HCT116 (cell line): Measurements from ENCODE around the gene URI1. TPM values are rescaled to one million over a fixed set of nuclear protein-coding genes. Genes with fewer than 3 reads are reported as not detected.

Experiments
- ATAC-seq: fragments of 200-7000 bp; cut with Tn5 transposase; 2 replicates; pipeline ENCODE4 v1.9.1; 2020; ENCODE audit warnings: mild to moderate bottlenecking, moderate library complexity
- BruUV-seq: library from RNA; stranded (reverse); fragments of 400-500 nt; replicated peaks from 2 replicates; lab custom pipeline; 2021; lab: Mats Ljungman, UMichigan
- CTCF ChIA-PET: fragments of 300-600 bp; sonication (Branson Sonifier 250); formaldehyde crosslinking; loops from one replicate; lab custom pipeline; 2021; ENCODE audit warnings: antibody characterized with exemption; lab: Charles Lee
- POLR2A ChIA-PET: fragments of 300-600, 350-600 bp; sonication (Branson Sonifier 250); formaldehyde crosslinking; loops from one replicate; lab custom pipeline; 2021; ENCODE audit warnings: antibody characterized with exemption; lab: Charles Lee
- RAD21 ChIA-PET, 2 experiments: fragments of 300-600 bp; sonication (Branson Sonifier 250); formaldehyde crosslinking; loops; one replicate each; lab custom pipeline; 2023; ENCODE audit warnings: low total read pairs in 2 of 2; ENCODE audit not compliant: uncharacterized antibody in 2 of 2, unreplicated experiment in 2 of 2, low non-redundant PET in 1 of 2; lab: Charles Lee
- DNase-seq: peaks from one replicate; pipeline ENCODE4 v3.0.0-alpha.2; 2010; ENCODE audit warnings: low read depth, low spot score
- H2AFZ ChIP-seq: fragments of 200-600 bp; shearing (Covaris generic), sonication (generic); 2 replicates; pipeline ENCODE4 v1.6.1; 2017; ENCODE audit warnings: low read depth, mixed run types, mixed read lengths, antibody characterized with exemption, low read length; ENCODE audit not compliant: poor library complexity, severe bottlenecking
- H3K27ac ChIP-seq: 2 replicates; pipeline ENCODE4 v1.5.1; 2012; ENCODE audit warnings: low read depth, low read length
- H3K27me3 ChIP-seq: fragments of 200-600 bp; sonication (generic); 2 replicates; pipeline ENCODE4 v1.6.1; 2016; ENCODE audit warnings: mixed run types, low read length, mixed read lengths; ENCODE audit not compliant: insufficient read depth
- H3K36me3 ChIP-seq, 2 experiments: fragments of 200-500 bp in 1 of 2; fragments of 200-600 bp in 1 of 2; sonication (Bioruptor generic) in 1 of 2; sonication (generic) in 1 of 2; 2 replicates each; pipeline versions ENCODE4 v1.5.1 to v1.6.1; 2014 to 2016; ENCODE audit warnings: low read length in 2 of 2, inconsistent platforms in 1 of 2, mixed read lengths in 1 of 2, mixed run types in 1 of 2; ENCODE audit not compliant: insufficient read depth in 2 of 2, control insufficient read depth in 1 of 2
- H3K4me1 ChIP-seq, 2 experiments: fragments of 200-600 bp in 1 of 2; sonication (generic) in 1 of 2; 2 replicates each; pipeline versions ENCODE4 v1.5.1 to v1.6.1; 2012 to 2017; ENCODE audit warnings: low read length in 2 of 2, inconsistent platforms in 1 of 2, mild to moderate bottlenecking in 1 of 2, mixed read lengths in 1 of 2, mixed run types in 1 of 2, moderate library complexity in 1 of 2; ENCODE audit not compliant: insufficient read depth in 2 of 2, control insufficient read depth in 1 of 2
- H3K4me2 ChIP-seq: fragments of 200-600 bp; sonication (generic); 2 replicates; pipeline ENCODE4 v1.6.1; 2017; ENCODE audit warnings: mixed run types, low read length, mixed read lengths
- H3K4me3 ChIP-seq, 2 experiments: fragments of 200-600 bp in 1 of 2; sonication (generic) in 1 of 2; replicated peaks in 1 of 2; 2 replicates each; pipeline ENCODE4 v1.5.1; 2011 to 2016; ENCODE audit warnings: low read length in 2 of 2, control low read depth in 1 of 2, low read depth in 1 of 2, mild to moderate bottlenecking in 1 of 2, mixed read lengths in 1 of 2, mixed run types in 1 of 2
- H3K79me2 ChIP-seq: fragments of 200-600 bp; sonication (generic); 2 replicates; pipeline ENCODE4 v1.6.1; 2017; ENCODE audit warnings: mild to moderate bottlenecking, mixed run types, low read length, moderate library complexity, mixed read lengths; ENCODE audit not compliant: insufficient read depth
- H3K9ac ChIP-seq: fragments of 200-600 bp; sonication (generic); 2 replicates; pipeline ENCODE4 v1.6.1; 2016; ENCODE audit warnings: low read length, mixed read lengths
- H3K9me2 ChIP-seq: fragments of 200-600 bp; sonication (generic), shearing (Covaris generic); 2 replicates; pipeline ENCODE4 v1.6.1; 2017; ENCODE audit warnings: mixed run types, mild to moderate bottlenecking, moderate library complexity; ENCODE audit not compliant: insufficient read depth
- H3K9me3 ChIP-seq, 2 experiments: fragments of 200-500 bp in 1 of 2; fragments of 200-600 bp in 1 of 2; sonication (Bioruptor generic) in 1 of 2; sonication (generic) in 1 of 2; 2 replicates each; pipeline ENCODE4 v1.6.1; 2014 to 2017; ENCODE audit warnings: low read length in 2 of 2, mixed read lengths in 2 of 2, inconsistent platforms in 1 of 2, low read depth in 1 of 2, mild to moderate bottlenecking in 1 of 2, mixed run types in 1 of 2, moderate library complexity in 1 of 2; ENCODE audit not compliant: control insufficient read depth in 1 of 2, insufficient read depth in 1 of 2
- H4K20me1 ChIP-seq: fragments of 200-600 bp; sonication (generic), shearing (Covaris generic); 2 replicates; pipeline ENCODE4 v1.6.1; 2017; ENCODE audit warnings: mixed run types, mild to moderate bottlenecking, moderate library complexity; ENCODE audit not compliant: insufficient read depth
- ATF3 ChIP-seq: IDR thresholded peaks from 2 replicates; pipeline ENCODE4 v1.6.1; 2012
- CEBPB ChIP-seq: IDR thresholded peaks from 2 replicates; pipeline ENCODE4 v1.6.1; 2012; ENCODE audit warnings: low read depth
- CTCF ChIP-seq, 3 experiments: fragments of 200-600 bp in 1 of 3; sonication (generic) in 1 of 3; IDR thresholded peaks in 2 of 3; conservative IDR thresholded peaks in 1 of 3; 2 replicates each; pipeline ENCODE4 v1.5.1; 2012 to 2017; ENCODE audit warnings: low read depth in 2 of 3, low read length in 2 of 3, antibody characterized with exemption in 1 of 3, borderline replicate concordance in 1 of 3, control low read depth in 1 of 3, mild to moderate bottlenecking in 1 of 3, mixed read lengths in 1 of 3, mixed run types in 1 of 3, moderate library complexity in 1 of 3; ENCODE audit not compliant: insufficient read depth in 1 of 3
- EGR1 ChIP-seq: IDR thresholded peaks from 2 replicates; pipeline ENCODE4 v1.6.1; 2012; ENCODE audit warnings: low read depth
- ELF1 ChIP-seq: IDR thresholded peaks from 2 replicates; pipeline ENCODE4 v1.6.1; 2012; ENCODE audit warnings: low read depth, borderline replicate concordance
- FOSL1 ChIP-seq: IDR thresholded peaks from 2 replicates; pipeline ENCODE4 v1.6.1; 2012; ENCODE audit warnings: low read depth
- SIN3A ChIP-seq: IDR thresholded peaks from 2 replicates; pipeline ENCODE4 v1.6.1; 2012; ENCODE audit warnings: low read depth
- SP1 ChIP-seq: IDR thresholded peaks from 2 replicates; pipeline ENCODE4 v1.6.1; 2012; ENCODE audit warnings: low read depth
- SRF ChIP-seq: IDR thresholded peaks from 2 replicates; pipeline ENCODE4 v1.6.1; 2012; ENCODE audit warnings: low read depth
- TCF7L2 ChIP-seq: IDR thresholded peaks from 2 replicates; pipeline ENCODE4 v1.7.0; 2011; ENCODE audit warnings: borderline replicate concordance, inconsistent platforms; ENCODE audit not compliant: insufficient read depth, insufficient read length; ENCODE audit errors: extremely low read depth
- ZBTB33 ChIP-seq: IDR thresholded peaks from 2 replicates; pipeline ENCODE4 v1.6.1; 2011; ENCODE audit warnings: mild to moderate bottlenecking, low read length, moderate library complexity; ENCODE audit not compliant: insufficient replicate concordance; ENCODE audit errors: extremely low read depth
- ZNF274 ChIP-seq: fragments of 200-500 bp; sonication (Bioruptor generic); IDR thresholded peaks from 2 replicates; pipeline ENCODE4 v1.6.1; 2014; ENCODE audit warnings: mild to moderate bottlenecking, low read depth, low read length, inconsistent platforms
- intact Hi-C: fragments of 100-400 bp; cut with micrococcal nuclease; formaldehyde crosslinking; loops from 2 replicates; pipeline ENCODE4 v1.10.0; 2022
- total RNA-seq: library from RNA; stranded (reverse); gene quantifications from one replicate; pipeline ENCODE4 v1.2.1, GENCODE V29; 2021; ENCODE audit not compliant: unreplicated experiment
- TF ChIP-seq, protein P1 (sequence below): IDR thresholded peaks from 2 replicates; pipeline ENCODE4 v1.6.1; 2012

Gene URI1
- total RNA-seq, 1 experiment from 2014 or later: 51.4 TPM

DNA sequence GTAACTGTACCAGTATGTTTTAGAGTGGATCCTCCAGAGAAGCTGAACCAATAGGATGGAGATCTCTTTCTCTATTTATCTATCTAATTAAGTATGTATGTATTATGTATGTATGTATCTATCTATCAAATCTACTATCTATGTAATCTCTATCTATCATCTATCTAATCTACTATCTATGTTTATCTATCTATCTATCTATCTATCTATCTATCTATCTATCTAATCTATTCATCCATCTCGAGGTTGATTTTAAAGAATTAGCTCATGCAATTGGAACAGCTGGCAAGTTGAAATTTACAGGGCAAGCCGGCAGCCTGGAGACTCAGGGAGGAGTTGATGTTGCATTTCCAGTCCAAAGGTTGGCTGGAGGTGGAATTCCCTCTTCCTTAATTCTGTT lies 112.2 kb downstream of the URI1 start:
- Histone ChIP-seq H3K79me2 (no peaks in the 10 kb centered on the region), H4K20me1 (no peaks in the 10 kb centered on the region)
- RAD21 ChIA-PET: no interaction called here
- TF ChIP-seq CEBPB: no peak
- TF ChIP-seq CTCF (IDR thresholded peaks at IDR 0.05 in 2 of 3, conservative IDR thresholded peaks at IDR 0.05 in 1 of 3; ENCODE audit: borderline replicate concordance in 1 of 3, insufficient read depth in 1 of 3, low read depth in 2 of 3, low read length in 2 of 3): no peak
- TF ChIP-seq, all 23 proteins: peak for 0
- no peak for ATAC-seq
- Histone ChIP-seq H3K4me2 (no peak overlapping the region), H3K27ac (no peak overlapping the region), H3K4me3 (no peak overlapping the region), H3K27me3 (peaks cover 10% of the 10 kb centered on the region), H2AFZ (no peak overlapping the region), H3K9me2 (no peaks in the 10 kb centered on the region), H3K36me3 (no peaks in the 10 kb centered on the region), H3K9ac (no peak overlapping the region), H3K9me3 (no peaks in the 10 kb centered on the region), H3K4me1 (no peaks in the 10 kb centered on the region)
- CTCF ChIA-PET: no interaction called here
- no TSS peak for BruUV-seq
- POLR2A ChIA-PET: no interaction called here
- intact Hi-C loops: no loop called here
- DNase-seq: no peak

DNA sequence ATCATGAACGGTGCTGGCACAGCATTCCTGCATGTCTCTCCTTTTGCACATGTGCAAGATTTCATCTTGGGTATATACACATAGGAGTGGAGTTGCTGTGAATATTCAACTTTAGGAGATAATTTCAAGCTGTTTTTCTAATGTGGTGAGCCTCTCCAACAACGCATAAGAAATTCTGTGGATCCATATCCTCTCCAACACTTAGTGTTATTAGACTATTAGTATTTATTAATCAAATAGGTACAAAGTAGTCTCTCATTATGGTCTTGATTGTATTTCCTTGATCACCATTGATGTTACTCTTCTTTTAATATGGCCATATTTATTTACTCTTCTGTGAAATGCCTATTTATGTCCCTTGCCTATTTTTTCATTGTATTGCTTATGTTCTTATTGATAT lies 114.5 kb downstream of the URI1 start:
- H3K27me3 ChIP-seq: peaks cover 10% of the 10 kb centered on the region

More for the DNA sequence above, 114.5 kb downstream of the URI1 start:
- intact Hi-C loops: no loop called here
- no peak overlapping the region for H3K4me3 ChIP-seq
- H3K27ac ChIP-seq: no peak overlapping the region
- ChIA-PET POLR2A (no interaction called here), RAD21 (no interaction called here), CTCF (no interaction called here)
- H4K20me1 ChIP-seq: no peaks in the 10 kb centered on the region
- H3K9me3 ChIP-seq: no peaks in the 10 kb centered on the region
- H2AFZ ChIP-seq: no peak overlapping the region
- H3K9me2 ChIP-seq: no peaks in the 10 kb centered on the region
- no peaks in the 10 kb centered on the region for H3K36me3 ChIP-seq
- H3K4me2 ChIP-seq: no peak overlapping the region
- H3K4me1 ChIP-seq: no peaks in the 10 kb centered on the region
- no peaks in the 10 kb centered on the region for H3K79me2 ChIP-seq
- DNase-seq (no peak), ATAC-seq (no peak)
- no peak overlapping the region for H3K9ac ChIP-seq
- TF ChIP-seq, protein P1, sequence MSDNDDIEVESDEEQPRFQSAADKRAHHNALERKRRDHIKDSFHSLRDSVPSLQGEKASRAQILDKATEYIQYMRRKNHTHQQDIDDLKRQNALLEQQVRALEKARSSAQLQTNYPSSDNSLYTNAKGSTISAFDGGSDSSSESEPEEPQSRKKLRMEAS: no peak
- TF ChIP-seq SP1 (no peak), TCF7L2 (no peak), ZNF274 (no peak), FOSL1 (no peak), CTCF (IDR thresholded peaks at IDR 0.05 in 2 of 3, conservative IDR thresholded peaks at IDR 0.05 in 1 of 3; ENCODE audit: borderline replicate concordance in 1 of 3, insufficient read depth in 1 of 3, low read depth in 2 of 3, low read length in 2 of 3) (no peak), SIN3A (no peak), SRF (no peak), ELF1 (no peak), ZBTB33 (no peak), EGR1 (no peak), ATF3 (no peak)
- BruUV-seq: no TSS peak
